Retinal pigment epithelial cell (primary cell): ENCODE results near the gene TUBB.

Experiments used
- DNase-seq: peaks from one replicate; pipeline ENCODE4 v3.0.0-alpha.2; 2010; ENCODE audit warnings: low read depth
- H3K4me3 ChIP-seq: 2 replicates; pipeline ENCODE4 v1.5.1; 2011; ENCODE audit warnings: mild to moderate bottlenecking, low read length, control low read depth, moderate library complexity
- TF ChIP-seq, protein P1 (sequence below): conservative IDR thresholded peaks from 2 replicates; pipeline ENCODE4 v1.5.1; 2011; ENCODE audit warnings: low read depth, low read length, control low read depth, inconsistent platforms

The TUBB gene

GRCh38 chr6:30770592-30770991, 50.4 kb downstream of the TUBB start:
- TF ChIP-seq, protein P1, sequence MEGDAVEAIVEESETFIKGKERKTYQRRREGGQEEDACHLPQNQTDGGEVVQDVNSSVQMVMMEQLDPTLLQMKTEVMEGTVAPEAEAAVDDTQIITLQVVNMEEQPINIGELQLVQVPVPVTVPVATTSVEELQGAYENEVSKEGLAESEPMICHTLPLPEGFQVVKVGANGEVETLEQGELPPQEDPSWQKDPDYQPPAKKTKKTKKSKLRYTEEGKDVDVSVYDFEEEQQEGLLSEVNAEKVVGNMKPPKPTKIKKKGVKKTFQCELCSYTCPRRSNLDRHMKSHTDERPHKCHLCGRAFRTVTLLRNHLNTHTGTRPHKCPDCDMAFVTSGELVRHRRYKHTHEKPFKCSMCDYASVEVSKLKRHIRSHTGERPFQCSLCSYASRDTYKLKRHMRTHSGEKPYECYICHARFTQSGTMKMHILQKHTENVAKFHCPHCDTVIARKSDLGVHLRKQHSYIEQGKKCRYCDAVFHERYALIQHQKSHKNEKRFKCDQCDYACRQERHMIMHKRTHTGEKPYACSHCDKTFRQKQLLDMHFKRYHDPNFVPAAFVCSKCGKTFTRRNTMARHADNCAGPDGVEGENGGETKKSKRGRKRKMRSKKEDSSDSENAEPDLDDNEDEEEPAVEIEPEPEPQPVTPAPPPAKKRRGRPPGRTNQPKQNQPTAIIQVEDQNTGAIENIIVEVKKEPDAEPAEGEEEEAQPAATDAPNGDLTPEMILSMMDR: no peak
- no peak for DNase-seq
- H3K4me3 ChIP-seq: no peak overlapping the region

GRCh38 chr6:30774701-30775100, 54.5 kb downstream of the TUBB start:
- no peak overlapping the region for H3K4me3 ChIP-seq
- TF ChIP-seq, protein P1: no peak
- no peak for DNase-seq
